ENCODE results near the gene MEIS1. TPM values are rescaled to one million over a fixed set of nuclear protein-coding genes. Genes with fewer than 3 reads are reported as not detected.

The MEIS1 gene
- total and polyA plus RNA-seq, 2 experiments from 2014 or later, result 0.16 to 0.28 TPM

DNA sequence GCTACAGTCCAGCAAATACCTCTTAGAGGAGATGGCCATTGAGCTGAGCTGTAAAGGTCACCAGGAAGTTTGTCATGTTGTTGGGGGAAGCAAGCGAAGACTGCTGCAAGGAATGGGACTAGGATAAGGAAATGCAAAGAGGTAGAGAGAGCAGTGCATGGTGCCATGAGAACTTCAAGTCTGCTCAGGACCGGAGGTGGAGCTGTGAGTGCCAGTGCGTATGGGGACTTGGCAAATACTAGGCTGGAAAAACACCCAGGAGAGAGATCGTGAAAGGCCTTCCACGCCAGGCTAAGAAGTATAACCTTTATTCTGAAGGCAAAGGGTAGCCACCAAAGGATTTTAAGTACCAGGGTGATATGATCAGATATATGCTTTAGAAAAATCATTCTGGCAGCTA lies 71.3 kb downstream of the MEIS1 start (continued):
- TF ChIP-seq, protein P1, sequence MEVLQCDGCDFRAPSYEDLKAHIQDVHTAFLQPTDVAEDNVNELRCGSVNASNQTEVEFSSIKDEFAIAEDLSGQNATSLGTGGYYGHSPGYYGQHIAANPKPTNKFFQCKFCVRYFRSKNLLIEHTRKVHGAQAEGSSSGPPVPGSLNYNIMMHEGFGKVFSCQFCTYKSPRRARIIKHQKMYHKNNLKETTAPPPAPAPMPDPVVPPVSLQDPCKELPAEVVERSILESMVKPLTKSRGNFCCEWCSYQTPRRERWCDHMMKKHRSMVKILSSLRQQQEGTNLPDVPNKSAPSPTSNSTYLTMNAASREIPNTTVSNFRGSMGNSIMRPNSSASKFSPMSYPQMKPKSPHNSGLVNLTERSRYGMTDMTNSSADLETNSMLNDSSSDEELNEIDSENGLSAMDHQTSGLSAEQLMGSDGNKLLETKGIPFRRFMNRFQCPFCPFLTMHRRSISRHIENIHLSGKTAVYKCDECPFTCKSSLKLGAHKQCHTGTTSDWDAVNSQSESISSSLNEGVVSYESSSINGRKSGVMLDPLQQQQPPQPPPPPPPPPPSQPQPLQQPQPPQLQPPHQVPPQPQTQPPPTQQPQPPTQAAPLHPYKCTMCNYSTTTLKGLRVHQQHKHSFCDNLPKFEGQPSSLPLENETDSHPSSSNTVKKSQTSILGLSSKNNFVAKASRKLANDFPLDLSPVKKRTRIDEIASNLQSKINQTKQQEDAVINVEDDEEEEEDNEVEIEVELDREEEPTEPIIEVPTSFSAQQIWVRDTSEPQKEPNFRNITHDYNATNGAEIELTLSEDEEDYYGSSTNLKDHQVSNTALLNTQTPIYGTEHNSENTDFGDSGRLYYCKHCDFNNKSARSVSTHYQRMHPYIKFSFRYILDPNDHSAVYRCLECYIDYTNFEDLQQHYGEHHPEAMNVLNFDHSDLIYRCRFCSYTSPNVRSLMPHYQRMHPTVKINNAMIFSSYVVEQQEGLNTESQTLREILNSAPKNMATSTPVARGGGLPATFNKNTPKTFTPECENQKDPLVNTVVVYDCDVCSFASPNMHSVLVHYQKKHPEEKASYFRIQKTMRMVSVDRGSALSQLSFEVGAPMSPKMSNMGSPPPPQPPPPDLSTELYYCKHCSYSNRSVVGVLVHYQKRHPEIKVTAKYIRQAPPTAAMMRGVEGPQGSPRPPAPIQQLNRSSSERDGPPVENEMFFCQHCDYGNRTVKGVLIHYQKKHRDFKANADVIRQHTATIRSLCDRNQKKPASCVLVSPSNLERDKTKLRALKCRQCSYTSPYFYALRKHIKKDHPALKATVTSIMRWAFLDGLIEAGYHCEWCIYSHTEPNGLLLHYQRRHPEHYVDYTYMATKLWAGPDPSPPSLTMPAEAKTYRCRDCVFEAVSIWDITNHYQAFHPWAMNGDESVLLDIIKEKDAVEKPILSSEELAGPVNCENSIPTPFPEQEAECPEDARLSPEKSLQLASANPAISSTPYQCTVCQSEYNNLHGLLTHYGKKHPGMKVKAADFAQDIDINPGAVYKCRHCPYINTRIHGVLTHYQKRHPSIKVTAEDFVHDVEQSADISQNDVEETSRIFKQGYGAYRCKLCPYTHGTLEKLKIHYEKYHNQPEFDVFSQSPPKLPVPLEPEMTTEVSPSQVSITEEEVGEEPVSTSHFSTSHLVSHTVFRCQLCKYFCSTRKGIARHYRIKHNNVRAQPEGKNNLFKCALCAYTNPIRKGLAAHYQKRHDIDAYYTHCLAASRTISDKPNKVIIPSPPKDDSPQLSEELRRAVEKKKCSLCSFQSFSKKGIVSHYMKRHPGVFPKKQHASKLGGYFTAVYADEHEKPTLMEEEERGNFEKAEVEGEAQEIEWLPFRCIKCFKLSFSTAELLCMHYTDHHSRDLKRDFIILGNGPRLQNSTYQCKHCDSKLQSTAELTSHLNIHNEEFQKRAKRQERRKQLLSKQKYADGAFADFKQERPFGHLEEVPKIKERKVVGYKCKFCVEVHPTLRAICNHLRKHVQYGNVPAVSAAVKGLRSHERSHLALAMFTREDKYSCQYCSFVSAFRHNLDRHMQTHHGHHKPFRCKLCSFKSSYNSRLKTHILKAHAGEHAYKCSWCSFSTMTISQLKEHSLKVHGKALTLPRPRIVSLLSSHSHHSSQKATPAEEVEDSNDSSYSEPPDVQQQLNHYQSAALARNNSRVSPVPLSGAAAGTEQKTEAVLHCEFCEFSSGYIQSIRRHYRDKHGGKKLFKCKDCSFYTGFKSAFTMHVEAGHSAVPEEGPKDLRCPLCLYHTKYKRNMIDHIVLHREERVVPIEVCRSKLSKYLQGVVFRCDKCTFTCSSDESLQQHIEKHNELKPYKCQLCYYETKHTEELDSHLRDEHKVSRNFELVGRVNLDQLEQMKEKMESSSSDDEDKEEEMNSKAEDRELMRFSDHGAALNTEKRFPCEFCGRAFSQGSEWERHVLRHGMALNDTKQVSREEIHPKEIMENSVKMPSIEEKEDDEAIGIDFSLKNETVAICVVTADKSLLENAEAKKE (CRISPR knock-in tag; IDR thresholded peaks at IDR 0.05), result no peak

DNA sequence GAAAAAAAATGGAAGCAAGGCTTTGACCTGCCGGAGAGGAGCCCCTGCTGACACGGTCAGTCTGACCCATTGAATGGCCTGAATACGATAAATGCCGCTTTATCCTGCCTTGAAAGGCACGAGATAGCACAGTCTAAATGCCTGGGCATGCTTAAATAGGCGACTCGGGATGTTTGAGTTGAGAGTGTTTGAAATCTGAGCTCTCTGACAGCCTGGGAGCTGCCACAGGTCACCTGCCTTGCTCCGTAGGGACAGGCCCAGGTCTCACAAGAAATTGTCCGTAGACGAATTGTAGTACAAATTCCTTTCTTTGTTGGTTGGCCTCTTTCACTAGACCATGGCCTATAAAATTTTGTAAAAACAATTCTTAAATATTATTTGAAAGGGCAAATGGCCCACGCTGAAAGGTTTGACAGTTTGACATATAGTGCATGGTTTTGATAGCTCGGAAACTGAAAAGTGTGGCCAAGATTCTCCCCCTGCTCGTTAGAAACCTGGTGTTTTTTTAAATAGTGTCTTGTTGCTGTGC lies 72.8 kb downstream of the MEIS1 start:
- H3K9me2 ChIP-seq (ENCODE audit: insufficient read depth), result no peaks in the 10 kb centered on the region
- Mint-ChIP-seq H3K4me3 (peak overlapping the region; percentile 54), H3K27me3 (ENCODE audit: insufficient read depth, low read depth, poor library complexity) (peaks cover 5% of the 10 kb centered on the region), H3K9me3 (no peaks in the 10 kb centered on the region; the same call in 2 of the 3 replicates), H3K36me3 (ENCODE audit: low read depth) (no peaks in the 10 kb centered on the region), H3K27ac (peak overlapping the region; percentile 13; the same call in 1 of the 2 replicates), H3K4me1 (peaks cover 48% of the 10 kb centered on the region)
- H2AFZ ChIP-seq, result no peak overlapping the region
- DNase-seq (ENCODE audit: low spot score) (peak; percentile 88), ATAC-seq (peak; percentile 93)
- no peaks in the 10 kb centered on the region for H3K79me2 ChIP-seq (replicated peaks; ENCODE audit: insufficient read depth)
- H3K36me3 ChIP-seq (ENCODE audit: insufficient read depth), result no peaks in the 10 kb centered on the region
- 0 out of 2 replicates have a peak, but pooled peaks have one; percentile 30 for TF ChIP-seq NANOG (IDR thresholded peaks at IDR 0.05; ENCODE audit: borderline replicate concordance)
- no peak for TF ChIP-seq ZNF114 (CRISPR knock-in tag; IDR thresholded peaks at IDR 0.05)
- H3K27ac ChIP-seq (ENCODE audit: low read depth), result 0 out of 2 replicates have a peak overlapping the region, but pooled peaks have one; percentile 3
- H3F3A ChIP-seq (replicated peaks; ENCODE audit: low read depth), result 0 out of 2 replicates have a peak, but pooled peaks cover 10% of the 10 kb centered on the region
- H4K20me1 ChIP-seq (replicated peaks; ENCODE audit: insufficient read depth), result no peaks in the 10 kb centered on the region
- H3K4me2 ChIP-seq, result peak overlapping the region; percentile 77
- H3K27me3 ChIP-seq (ENCODE audit: insufficient read depth), result no peaks in the 10 kb centered on the region; the same call in 1 of the 2 replicates
- peak overlapping the region; percentile 36 for H3K4me3 ChIP-seq
- H3K4me1 ChIP-seq (ENCODE audit: insufficient read depth), result peaks cover 56% of the 10 kb centered on the region
